Measurements from ENCODE around the gene TAF4B. TPM values are rescaled to one million over a fixed set of nuclear protein-coding genes. Genes with fewer than 3 reads are reported as not detected.

The TAF4B gene
- total RNA-seq, 1 donor from 2014 or later: 1.5 TPM

DNA sequence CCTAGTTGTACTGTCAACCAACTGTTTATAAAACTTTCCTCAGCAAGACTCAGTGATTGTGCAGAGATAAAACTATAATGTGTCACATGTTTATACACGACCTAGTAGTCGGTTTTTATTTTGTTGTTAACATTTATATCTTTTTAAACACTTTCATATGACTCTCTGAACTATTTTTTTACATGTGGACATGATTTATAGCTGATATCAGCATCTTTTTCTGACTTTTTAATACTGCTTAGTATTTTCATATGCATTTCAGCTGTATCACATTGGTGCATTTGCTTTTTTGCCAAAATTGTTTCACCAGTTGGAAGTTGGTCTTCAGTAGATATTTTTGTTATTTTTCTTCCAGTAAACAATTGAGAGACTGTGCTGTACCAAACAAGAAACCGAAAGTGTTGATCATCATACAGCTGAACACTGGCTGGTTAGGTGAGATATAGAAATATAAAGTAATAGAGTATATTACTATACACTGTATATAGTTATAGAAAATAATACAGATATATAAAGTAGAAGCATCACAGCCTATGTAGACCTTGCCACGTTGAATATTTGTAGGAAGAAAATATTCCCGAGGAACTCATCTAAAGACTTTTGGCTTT lies 167.9 kb downstream of the TAF4B start:
- H3K9me3 Mint-ChIP-seq: no peaks in the 10 kb centered on the region
- no peak for DNase-seq (ENCODE audit: low read depth, low spot score)
- TF ChIP-seq CTCF (conservative IDR thresholded peaks at IDR 0.05): no peak
- H3K27ac Mint-ChIP-seq (ENCODE audit: unreplicated experiment): no peak overlapping the region
- H3K36me3 Mint-ChIP-seq (ENCODE audit: low read depth): no peaks in the 10 kb centered on the region
- no peak overlapping the region for H3K4me3 Mint-ChIP-seq
- no peaks in the 10 kb centered on the region for H3K27me3 Mint-ChIP-seq (ENCODE audit: low read depth)
- peaks cover 4% of the 10 kb centered on the region for H3K4me1 Mint-ChIP-seq

DNA sequence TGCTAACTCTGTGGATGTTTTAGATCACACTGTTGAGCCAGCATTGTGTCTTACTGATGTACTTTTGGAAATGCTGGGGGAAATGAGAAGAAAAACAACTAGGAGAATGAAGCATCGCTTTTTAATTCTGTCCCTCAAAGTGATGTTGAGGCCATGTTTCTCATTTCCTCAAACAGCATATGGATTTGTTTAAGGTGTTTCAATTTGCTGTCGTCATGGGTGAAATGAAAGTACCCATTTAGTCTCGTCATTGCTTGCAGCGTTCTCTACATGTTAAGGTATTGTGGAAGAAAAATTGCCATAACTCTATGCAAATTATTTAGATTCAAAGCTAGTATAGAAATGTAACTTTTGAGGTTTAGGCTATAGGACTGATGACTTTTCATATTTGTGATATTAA lies 170.8 kb downstream of the TAF4B start:
- Mint-ChIP-seq H3K27ac (ENCODE audit: unreplicated experiment) (no peak overlapping the region), H3K36me3 (ENCODE audit: low read depth) (no peaks in the 10 kb centered on the region), H3K4me3 (no peak overlapping the region), H3K27me3 (ENCODE audit: low read depth) (no peaks in the 10 kb centered on the region), H3K9me3 (no peaks in the 10 kb centered on the region), H3K4me1 (peaks cover 4% of the 10 kb centered on the region)
- DNase-seq (ENCODE audit: low read depth, low spot score): no peak
- no peak for TF ChIP-seq CTCF (conservative IDR thresholded peaks at IDR 0.05)

GRCh38 chr18:26403491-26403890 lies 177.2 kb downstream of the TAF4B start:
- Mint-ChIP-seq H3K9me3 (no peaks in the 10 kb centered on the region), H3K4me1 (no peaks in the 10 kb centered on the region), H3K27me3 (ENCODE audit: low read depth) (no peaks in the 10 kb centered on the region), H3K4me3 (no peak overlapping the region), H3K27ac (ENCODE audit: unreplicated experiment) (no peak overlapping the region), H3K36me3 (ENCODE audit: low read depth) (no peaks in the 10 kb centered on the region)
- DNase-seq (ENCODE audit: low read depth, low spot score): no peak
- TF ChIP-seq CTCF (conservative IDR thresholded peaks at IDR 0.05): no peak

- H3K27me3 Mint-ChIP-seq (ENCODE audit: low read depth): no peaks in the 10 kb centered on the region
- H3K9me3 Mint-ChIP-seq: no peaks in the 10 kb centered on the region
- DNase-seq (ENCODE audit: low read depth, low spot score): no peak
- no peaks in the 10 kb centered on the region for H3K36me3 Mint-ChIP-seq (ENCODE audit: low read depth)
- TF ChIP-seq CTCF (conservative IDR thresholded peaks at IDR 0.05): peak; percentile 30
- H3K4me3 Mint-ChIP-seq: no peak overlapping the region
- H3K4me1 Mint-ChIP-seq: no peaks in the 10 kb centered on the region
- no peak overlapping the region for H3K27ac Mint-ChIP-seq (ENCODE audit: unreplicated experiment)
These were observed 179.1 kb downstream of the TAF4B start for GRCh38 chr18:26405190-26405801.

- Mint-ChIP-seq H3K36me3 (ENCODE audit: low read depth) (no peaks in the 10 kb centered on the region), H3K9me3 (no peaks in the 10 kb centered on the region), H3K4me3 (no peak overlapping the region), H3K4me1 (no peaks in the 10 kb centered on the region), H3K27me3 (ENCODE audit: low read depth) (no peaks in the 10 kb centered on the region), H3K27ac (ENCODE audit: unreplicated experiment) (no peak overlapping the region)
- TF ChIP-seq CTCF (conservative IDR thresholded peaks at IDR 0.05): no peak
- no peak for DNase-seq (ENCODE audit: low read depth, low spot score)
These were observed 180.1 kb downstream of the TAF4B start for GRCh38 chr18:26406324-26406723.

All from neural crest cell (in vitro differentiated cells).